Esophagus squamous epithelium (tissue), 4 donors: Measurements from ENCODE around the gene CHRNB1.

Experiments
- CTCF ChIP-seq, 6 experiments: fragments of 450-650 bp in 4 of 6; fragments of 200-600 bp in 2 of 6; sonication (generic) in 2 of 6; IDR thresholded peaks; one replicate each; pipeline ENCODE4 v1.5.1; 2016 to 2019; ENCODE audit warnings: antibody characterized with exemption in 6 of 6, mild to moderate bottlenecking in 4 of 6, moderate library complexity in 4 of 6
- POLR2A ChIP-seq, 4 donors: fragments of 450-650 bp; IDR thresholded peaks; one replicate each; pipeline ENCODE4 v1.6.1; 2017; ENCODE audit warnings: antibody characterized with exemption in 4 of 4, mild to moderate bottlenecking in 4 of 4, moderate library complexity in 3 of 4

GRCh38 chr17:7415784-7416183 is 29.1 kb upstream of the CHRNB1 start:
- TF ChIP-seq CTCF (IDR thresholded peaks at IDR 0.05) (no peak), POLR2A (IDR thresholded peaks at IDR 0.05) (no peak)
